SHP77 treated with DMSO at 0.1 percent for 48 hours (cell line): ENCODE data around the gene PLCH2.
A peak's percentile ranks its signal among the peaks of the same experiment; 100 is the strongest.
"Not testable (repeated sequence)": the region's sequence is repeated elsewhere in the genome, so short reads cannot be mapped to it uniquely, and the experiment has no call there.

Source experiments
- DNase-seq: peaks from one replicate; lab custom pipeline; 2025; lab: John Stamatoyannopoulos, UW

The PLCH2 gene

GRCh38 chr1:2546515-2547209, 70.6 kb downstream of the PLCH2 start:
- peak; percentile 60 for DNase-seq

- DNase-seq: no peak
Measured at GRCh38 chr1:2547210-2548067, 71.3 kb downstream of the PLCH2 start.

GRCh38 chr1:2548068-2548589, 72.0 kb downstream of the PLCH2 start:
- no peak for DNase-seq

- not testable (repeated sequence) for DNase-seq
Measured at GRCh38 chr1:2549367-2550029, 73.4 kb downstream of the PLCH2 start.

GRCh38 chr1:2550309-2550861, 74.3 kb downstream of the PLCH2 start:
- not testable (repeated sequence) for DNase-seq

- DNase-seq: not testable (repeated sequence)
Measured at GRCh38 chr1:2551544-2551943, 75.5 kb downstream of the PLCH2 start.

- no peak for DNase-seq
Measured at GRCh38 chr1:2552189-2552588, 76.1 kb downstream of the PLCH2 start.

GRCh38 chr1:2553076-2553475, 77.0 kb downstream of the PLCH2 start:
- DNase-seq: not testable (repeated sequence)

- no peak for DNase-seq
Measured at GRCh38 chr1:2553871-2554620, 78.0 kb downstream of the PLCH2 start.

GRCh38 chr1:2554621-2555387, 78.7 kb downstream of the PLCH2 start:
- no peak for DNase-seq
